ENCODE data around the gene CACNG3. TPM values are rescaled to one million over a fixed set of nuclear protein-coding genes. Genes with fewer than 3 reads are reported as not detected.

The CACNG3 gene
- polyA plus RNA-seq, 6 donors from 2014 or later, result not detected

- peaks cover 5 to 6% (median 5%) of the 10 kb centered on the region in 3 donors for H3K4me1 Mint-ChIP-seq
- no peak for DNase-seq
- peaks cover 24 to 42% (median 32%) of the 10 kb centered on the region in 3 donors for H3K27me3 Mint-ChIP-seq
- H3K9me3 Mint-ChIP-seq, result peaks cover 0 to 2% (median 0%) of the 10 kb centered on the region in 7 donors
- ATAC-seq (ENCODE audit: low read depth in 2 of 2), result no peak
- H3K27ac Mint-ChIP-seq, result no peak overlapping the region
- peaks cover 0 to 3% of the 10 kb centered on the region in 2 donors for H3K36me3 Mint-ChIP-seq
- no peak overlapping the region for H3K4me3 Mint-ChIP-seq
Measured at GRCh38 chr16:24246911-24247607, 9.1 kb upstream of the CACNG3 start.

GRCh38 chr16:24253192-24253591 lies 2.9 kb upstream of the CACNG3 start:
- peaks cover 11 to 19% (median 13%) of the 10 kb centered on the region in 3 donors for H3K4me1 Mint-ChIP-seq
- no peak overlapping the region for H3K4me3 Mint-ChIP-seq
- peaks cover 45 to 54% (median 52%) of the 10 kb centered on the region in 3 donors for H3K27me3 Mint-ChIP-seq
- no peak overlapping the region for H3K27ac Mint-ChIP-seq
- peaks cover 0 to 3% (median 0%) of the 10 kb centered on the region in 7 donors for H3K9me3 Mint-ChIP-seq
- peak; percentile 50 for DNase-seq
- H3K36me3 Mint-ChIP-seq, result peaks cover 0 to 8% of the 10 kb centered on the region in 2 donors
- ATAC-seq (ENCODE audit: low read depth in 2 of 2), result peak; percentile 67 to 70

- DNase-seq (no peak), ATAC-seq (ENCODE audit: low read depth in 2 of 2) (no peak)
- Mint-ChIP-seq H3K36me3 (peaks cover 0 to 15% of the 10 kb centered on the region in 2 donors), H3K4me3 (no peak overlapping the region), H3K9me3 (peaks cover 0 to 9% (median 0%) of the 10 kb centered on the region in 7 donors), H3K27me3 (peaks cover 77 to 91% (median 86%) of the 10 kb centered on the region in 3 donors), H3K4me1 (peaks cover 6 to 12% (median 6%) of the 10 kb centered on the region in 3 donors), H3K27ac (no peak overlapping the region)
Measured at GRCh38 chr16:24257958-24258357, 1.8 kb downstream of the CACNG3 start.

- no peak for ATAC-seq (ENCODE audit: low read depth in 2 of 2)
- Mint-ChIP-seq H3K4me1 (peaks cover 0 to 6% (median 5%) of the 10 kb centered on the region in 3 donors), H3K27me3 (peaks cover 73 to 88% (median 82%) of the 10 kb centered on the region in 3 donors), H3K4me3 (no peak overlapping the region), H3K36me3 (peaks cover 0 to 15% of the 10 kb centered on the region in 2 donors), H3K27ac (no peak overlapping the region), H3K9me3 (peaks cover 0 to 9% (median 0%) of the 10 kb centered on the region in 7 donors)
- DNase-seq, result no peak
Measured at GRCh38 chr16:24258791-24259190, 2.7 kb downstream of the CACNG3 start.

GRCh38 chr16:24262816-24263215 lies 6.7 kb downstream of the CACNG3 start:
- ATAC-seq (ENCODE audit: low read depth in 2 of 2), result no peak
- H3K27me3 Mint-ChIP-seq, result peaks cover 57 to 73% (median 70%) of the 10 kb centered on the region in 3 donors
- peaks cover 9 to 16% of the 10 kb centered on the region in 2 donors for H3K36me3 Mint-ChIP-seq
- H3K9me3 Mint-ChIP-seq, result peaks cover 0 to 22% (median 5%) of the 10 kb centered on the region in 7 donors
- H3K4me1 Mint-ChIP-seq, result no peaks in the 10 kb centered on the region
- no peak overlapping the region for H3K27ac Mint-ChIP-seq
- DNase-seq, result no peak
- no peak overlapping the region for H3K4me3 Mint-ChIP-seq

GRCh38 chr16:24270721-24271442 lies 14.7 kb downstream of the CACNG3 start:
- ATAC-seq (ENCODE audit: low read depth in 2 of 2) (no peak), DNase-seq (no peak)
- Mint-ChIP-seq H3K27ac (no peak overlapping the region), H3K36me3 (peaks cover 7 to 8% of the 10 kb centered on the region in 2 donors), H3K9me3 (peaks cover 0 to 5% (median under 1%) of the 10 kb centered on the region in 7 donors), H3K4me1 (no peaks in the 10 kb centered on the region), H3K4me3 (no peak overlapping the region), H3K27me3 (peaks cover 41 to 46% (median 41%) of the 10 kb centered on the region in 3 donors)

GRCh38 chr16:24272379-24272778 lies 16.2 kb downstream of the CACNG3 start:
- H3K27ac Mint-ChIP-seq, result no peak overlapping the region
- no peak overlapping the region for H3K4me3 Mint-ChIP-seq
- peaks cover 0 to 2% (median 0%) of the 10 kb centered on the region in 7 donors for H3K9me3 Mint-ChIP-seq
- peaks cover 39 to 48% (median 42%) of the 10 kb centered on the region in 3 donors for H3K27me3 Mint-ChIP-seq
- H3K4me1 Mint-ChIP-seq, result no peaks in the 10 kb centered on the region
- no peak for ATAC-seq (ENCODE audit: low read depth in 2 of 2)
- H3K36me3 Mint-ChIP-seq, result no peaks in the 10 kb centered on the region
- no peak for DNase-seq

- Mint-ChIP-seq H3K9me3 (peaks cover 0 to 2% (median 0%) of the 10 kb centered on the region in 7 donors), H3K4me3 (no peak overlapping the region), H3K27ac (no peak overlapping the region), H3K4me1 (no peaks in the 10 kb centered on the region), H3K27me3 (peaks cover 33 to 50% (median 43%) of the 10 kb centered on the region in 3 donors), H3K36me3 (no peaks in the 10 kb centered on the region)
- ATAC-seq (ENCODE audit: low read depth in 2 of 2), result no peak
- DNase-seq, result no peak
Measured at GRCh38 chr16:24273508-24274182, 17.5 kb downstream of the CACNG3 start.

GRCh38 chr16:24275413-24275812 lies 19.3 kb downstream of the CACNG3 start:
- peaks cover 33 to 54% (median 45%) of the 10 kb centered on the region in 3 donors for H3K27me3 Mint-ChIP-seq
- no peak for ATAC-seq (ENCODE audit: low read depth in 2 of 2)

GRCh38 chr16:24279982-24280515 lies 23.9 kb downstream of the CACNG3 start:
- no peak overlapping the region for H3K27ac Mint-ChIP-seq
- H3K9me3 Mint-ChIP-seq, result peaks cover 0 to 7% (median 0%) of the 10 kb centered on the region in 7 donors
- ATAC-seq (ENCODE audit: low read depth in 2 of 2) (no peak), DNase-seq (no peak)
- H3K4me1 Mint-ChIP-seq, result no peaks in the 10 kb centered on the region
- no peaks in the 10 kb centered on the region for H3K36me3 Mint-ChIP-seq
- H3K4me3 Mint-ChIP-seq, result no peak overlapping the region
- peaks cover 21 to 52% (median 36%) of the 10 kb centered on the region in 3 donors for H3K27me3 Mint-ChIP-seq

More at GRCh38 chr16:24275413-24275812, 19.3 kb downstream of the CACNG3 start:
- Mint-ChIP-seq H3K4me1 (no peaks in the 10 kb centered on the region), H3K36me3 (no peaks in the 10 kb centered on the region), H3K27ac (no peak overlapping the region), H3K9me3 (peaks cover 0 to 2% (median 0%) of the 10 kb centered on the region in 7 donors), H3K4me3 (no peak overlapping the region)
- DNase-seq, result no peak

GRCh38 chr16:24281466-24281865 lies 25.3 kb downstream of the CACNG3 start:
- no peaks in the 10 kb centered on the region for H3K4me1 Mint-ChIP-seq
- peaks cover 19 to 56% (median 35%) of the 10 kb centered on the region in 3 donors for H3K27me3 Mint-ChIP-seq
- no peak for DNase-seq
- no peak overlapping the region for H3K4me3 Mint-ChIP-seq
- peaks cover 0 to 7% (median 0%) of the 10 kb centered on the region in 7 donors for H3K9me3 Mint-ChIP-seq
- no peak overlapping the region for H3K27ac Mint-ChIP-seq
- ATAC-seq (ENCODE audit: low read depth in 2 of 2), result no peak
- no peaks in the 10 kb centered on the region for H3K36me3 Mint-ChIP-seq

- Mint-ChIP-seq H3K36me3 (no peaks in the 10 kb centered on the region), H3K4me3 (no peak overlapping the region), H3K4me1 (no peaks in the 10 kb centered on the region), H3K27me3 (peaks cover 22 to 56% (median 35%) of the 10 kb centered on the region in 3 donors), H3K27ac (no peak overlapping the region), H3K9me3 (peaks cover 0 to 7% (median 0%) of the 10 kb centered on the region in 7 donors)
- ATAC-seq (ENCODE audit: low read depth in 2 of 2) (no peak), DNase-seq (no peak)
Measured at GRCh38 chr16:24282141-24282540, 26.0 kb downstream of the CACNG3 start.

Data from naive B cell (primary cell).